ENCODE results near the gene NFATC2.

NFATC2 gene

GRCh38 chr20:51391926-51392325 is 150.6 kb downstream of the NFATC2 start:
- no peak for DNase-seq (ENCODE audit: low read depth, low spot score)

- DNase-seq (ENCODE audit: low read depth, low spot score), result no peak
Measured at GRCh38 chr20:51389543-51390264, 152.8 kb downstream of the NFATC2 start.

GRCh38 chr20:51388756-51389542 is 153.6 kb downstream of the NFATC2 start:
- DNase-seq (ENCODE audit: low read depth, low spot score), result no peak

- DNase-seq (ENCODE audit: low read depth, low spot score), result no peak
Measured at GRCh38 chr20:51388227-51388626, 154.3 kb downstream of the NFATC2 start.

- no peak for DNase-seq (ENCODE audit: low read depth, low spot score)
Measured at GRCh38 chr20:51387125-51387875, 155.2 kb downstream of the NFATC2 start.

- no peak for DNase-seq (ENCODE audit: low read depth, low spot score)
Measured at GRCh38 chr20:51386586-51386985, 155.9 kb downstream of the NFATC2 start.

- DNase-seq (ENCODE audit: low read depth, low spot score), result no peak
Measured at GRCh38 chr20:51385646-51386530, 156.6 kb downstream of the NFATC2 start.

- no peak for DNase-seq (ENCODE audit: low read depth, low spot score)
Measured at GRCh38 chr20:51384875-51385274, 157.6 kb downstream of the NFATC2 start.

GRCh38 chr20:51383891-51384510 is 158.5 kb downstream of the NFATC2 start:
- DNase-seq (ENCODE audit: low read depth, low spot score), result no peak

- no peak for DNase-seq (ENCODE audit: low read depth, low spot score)
Measured at GRCh38 chr20:51382986-51383821, 159.3 kb downstream of the NFATC2 start.

- no peak for DNase-seq (ENCODE audit: low read depth, low spot score)
Measured at GRCh38 chr20:51382111-51382985, 160.2 kb downstream of the NFATC2 start.

GRCh38 chr20:51381557-51381956 is 161.0 kb downstream of the NFATC2 start:
- DNase-seq (ENCODE audit: low read depth, low spot score), result no peak

- DNase-seq (ENCODE audit: low read depth, low spot score), result no peak
Measured at GRCh38 chr20:51380401-51381385, 161.8 kb downstream of the NFATC2 start.

- DNase-seq (ENCODE audit: low read depth, low spot score), result no peak
Measured at GRCh38 chr20:51379601-51380341, 162.7 kb downstream of the NFATC2 start.

- DNase-seq (ENCODE audit: low read depth, low spot score), result no peak
Measured at GRCh38 chr20:51378171-51378928, 164.2 kb downstream of the NFATC2 start.

- DNase-seq (ENCODE audit: low read depth, low spot score), result no peak
Measured at GRCh38 chr20:51377132-51377531, 165.4 kb downstream of the NFATC2 start.

Data from activated CD4-positive, CD25-positive, alpha-beta regulatory T cell treated with anti-CD3 and anti-CD28 coated beads, Interleukin-2, amount 50 U/mL, for 16 hours (primary cell).